ENCODE results near the gene ANK3.

Gene ANK3

GRCh38 chr10:59984415-59984814, 405.3 kb downstream of the ANK3 start:
- H3K4me3 ChIP-seq (ENCODE audit: low read length): no peak overlapping the region
- no peak for DNase-seq (ENCODE audit: low read depth)
- TF ChIP-seq CTCF (conservative IDR thresholded peaks at IDR 0.05; ENCODE audit: low read length): no peak

DNA sequence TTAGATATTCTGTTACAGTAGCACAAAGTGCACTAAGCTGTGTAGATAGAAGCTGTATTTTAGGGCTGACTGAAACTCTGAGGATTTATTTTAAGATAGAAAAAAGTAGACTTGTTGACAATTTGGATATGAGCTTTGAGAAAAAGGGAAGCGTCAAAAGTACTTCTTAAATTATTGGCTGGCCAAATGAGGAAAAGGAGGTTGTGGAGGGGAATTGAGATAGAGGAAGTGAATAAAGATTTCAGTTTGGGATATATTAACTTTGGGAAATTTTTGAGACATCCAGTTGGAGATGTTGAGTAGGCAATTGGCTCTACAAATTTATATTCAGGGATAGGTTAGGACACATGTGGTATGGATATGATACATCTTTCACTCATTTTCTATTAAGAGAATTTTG, 409.3 kb downstream of the ANK3 start:
- H3K4me3 ChIP-seq (ENCODE audit: low read length): no peak overlapping the region
- no peak for TF ChIP-seq CTCF (conservative IDR thresholded peaks at IDR 0.05; ENCODE audit: low read length)
- DNase-seq (ENCODE audit: low read depth): no peak

- no peak overlapping the region for H3K4me3 ChIP-seq (ENCODE audit: low read length)
- no peak for TF ChIP-seq CTCF (conservative IDR thresholded peaks at IDR 0.05; ENCODE audit: low read length)
- no peak for DNase-seq (ENCODE audit: low read depth)
Observed at GRCh38 chr10:59977486-59977885, 412.2 kb downstream of the ANK3 start.

DNA sequence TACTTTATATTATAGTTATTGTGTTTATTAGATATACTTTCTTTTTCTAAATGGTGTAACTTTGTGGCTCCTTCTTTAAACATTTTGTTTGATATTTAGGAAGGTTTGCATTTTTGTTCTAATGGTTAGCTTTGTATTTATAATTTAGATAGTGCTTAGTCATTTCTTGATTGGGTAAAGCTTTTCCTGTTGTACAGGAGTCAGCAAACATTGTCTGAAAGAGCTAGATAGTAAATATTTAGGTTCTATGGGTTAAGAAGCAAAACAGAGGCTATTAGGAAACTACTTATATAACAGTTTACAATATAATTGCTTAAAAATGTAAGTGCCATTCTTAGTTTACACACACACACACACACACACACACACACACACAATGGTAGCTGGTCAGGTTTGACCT, 412.8 kb downstream of the ANK3 start:
- no peak for TF ChIP-seq CTCF (conservative IDR thresholded peaks at IDR 0.05; ENCODE audit: low read length)
- no peak overlapping the region for H3K4me3 ChIP-seq (ENCODE audit: low read length)
- no peak for DNase-seq (ENCODE audit: low read depth)
